Measurements from ENCODE around the gene PPIP5K1.

The PPIP5K1 gene

GRCh38 chr15:43517354-43518196, 72.4 kb downstream of the PPIP5K1 start, which contains the start of gene MAP1A:
TSS of gene MAP1A (plus strand) at chr15:43517608. CDS start at chr15:43521474, 3,866 bp downstream.
- DNase-seq = no peak

DNA sequence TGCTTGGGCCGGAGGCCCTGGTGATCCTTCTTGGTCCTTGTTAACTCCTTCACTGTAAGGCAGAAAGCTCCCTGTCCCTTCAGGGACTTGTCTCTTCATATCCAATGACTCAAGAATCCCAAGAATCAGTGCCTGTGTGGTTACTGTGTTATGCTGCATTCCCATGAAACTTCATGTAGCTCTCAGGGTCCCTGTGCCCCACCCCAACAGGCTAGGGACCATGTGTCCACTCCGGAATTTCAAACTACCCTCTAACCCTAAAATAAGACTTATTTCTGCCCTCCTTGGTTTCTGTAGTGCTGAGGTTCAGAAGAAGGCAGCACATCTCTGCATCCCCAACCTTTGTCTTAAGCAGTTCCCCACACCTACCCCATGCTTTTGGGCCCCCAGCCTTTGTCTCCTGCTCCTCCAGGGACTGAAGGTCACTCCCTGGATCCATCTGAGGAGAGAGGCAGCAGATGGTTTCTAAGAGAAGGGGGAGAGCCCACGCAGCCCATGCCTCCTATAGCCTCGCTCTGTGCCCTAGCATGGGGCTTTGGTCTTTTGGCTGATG, 73.1 kb downstream of the PPIP5K1 start:
- DNase-seq = no peak

DNA sequence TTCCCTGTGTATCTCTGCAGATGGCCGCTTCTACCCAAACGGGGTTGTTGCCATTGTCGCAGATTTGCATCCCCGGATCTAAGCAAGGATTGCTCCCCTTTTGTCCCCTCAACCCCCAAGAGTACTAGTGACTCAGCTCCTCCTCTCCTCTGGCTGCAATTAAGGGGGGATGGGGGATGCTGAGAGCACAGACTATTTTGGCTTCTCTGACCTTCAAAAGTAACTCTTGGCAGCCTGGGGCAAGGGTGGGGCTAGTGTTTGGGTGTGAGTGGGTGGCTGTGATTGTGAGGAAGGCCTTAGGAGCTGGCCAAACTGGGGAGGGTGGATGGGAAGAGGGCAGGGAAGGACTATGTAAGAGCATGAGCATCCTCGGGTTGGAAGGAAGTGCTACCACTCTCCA, 73.8 kb downstream of the PPIP5K1 start:
- DNase-seq = no peak

DNA sequence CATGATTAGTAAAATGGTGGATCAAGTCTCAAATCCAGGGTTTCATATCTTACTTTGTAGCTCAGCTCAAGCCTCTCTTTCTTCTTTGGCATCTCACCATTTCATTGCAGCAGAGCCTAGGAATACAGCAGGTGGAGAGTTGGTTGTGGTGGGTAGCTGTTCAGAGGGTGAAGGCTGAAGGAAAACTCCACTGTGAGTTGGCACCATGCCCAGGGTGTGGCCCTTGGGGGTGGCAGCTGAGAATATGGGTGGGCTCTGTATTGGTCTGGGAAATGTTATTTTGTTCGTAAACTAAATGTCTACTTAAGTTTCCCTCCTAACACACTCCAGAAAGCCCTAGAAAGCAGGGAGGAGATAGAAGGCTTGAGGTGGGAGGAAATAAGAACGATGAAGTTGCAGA, 74.3 kb downstream of the PPIP5K1 start:
- no peak for DNase-seq

DNA sequence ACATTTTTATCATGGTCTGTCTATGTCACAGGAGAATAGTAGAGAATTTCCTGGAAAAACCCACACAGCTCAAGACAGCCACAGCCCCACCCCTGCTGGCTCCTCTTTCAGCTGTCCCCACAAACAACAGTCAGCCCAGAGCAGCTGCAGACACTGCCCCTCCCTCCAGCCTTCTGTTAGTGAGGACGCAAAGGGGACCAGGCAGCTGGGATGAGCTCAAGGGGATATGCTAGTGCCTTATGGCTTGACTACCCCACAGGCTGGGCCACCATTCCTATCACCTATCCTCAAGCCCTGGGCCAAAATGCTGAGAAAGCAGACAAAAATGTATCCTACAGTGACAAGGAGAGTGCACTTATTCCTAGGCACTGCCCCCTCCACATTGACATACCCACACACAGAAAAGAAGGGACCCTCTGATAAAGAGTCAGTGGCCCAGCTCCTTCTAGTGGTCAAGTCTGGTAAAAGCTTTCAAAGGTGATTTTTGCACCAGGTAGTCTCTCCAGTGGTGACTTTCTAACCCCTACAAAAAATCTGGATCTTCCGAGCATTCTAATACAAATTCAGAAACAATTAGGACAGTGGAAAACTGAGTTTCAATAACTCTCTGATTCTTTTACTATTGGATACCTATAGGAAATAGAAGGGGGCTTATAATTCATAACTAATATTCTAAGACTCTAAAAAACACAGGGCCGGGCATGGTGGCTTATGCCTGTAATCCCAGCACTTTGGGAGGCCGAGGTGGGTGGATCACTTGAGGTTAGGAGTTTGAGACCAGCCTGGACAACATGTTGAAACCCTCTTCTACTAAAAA, 75.6 kb downstream of the PPIP5K1 start:
- peak in 1 of 2 experiments; percentile 18 for DNase-seq

DNA sequence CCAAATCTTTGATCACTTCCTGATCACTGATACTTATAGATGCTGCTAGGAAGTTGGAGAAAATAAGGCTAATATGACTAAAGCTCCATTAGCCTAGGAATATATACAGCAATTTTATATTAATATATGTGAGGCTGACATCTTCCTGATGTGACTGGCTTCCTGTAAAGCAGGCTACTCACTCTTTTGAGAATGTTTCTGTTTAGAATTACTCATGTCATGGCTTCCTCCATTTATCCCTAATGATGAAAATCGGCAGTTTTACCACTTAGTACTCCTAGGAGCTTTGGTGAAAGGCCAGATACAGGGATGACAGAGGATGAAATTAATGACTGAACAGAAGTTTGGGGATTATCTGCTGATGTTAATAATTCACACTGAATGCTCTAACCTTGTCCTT, 76.5 kb downstream of the PPIP5K1 start:
- no peak for DNase-seq

GRCh38 chr15:43511012-43511885, 78.8 kb downstream of the PPIP5K1 start:
- DNase-seq = peak; percentile 16 to 28

DNA sequence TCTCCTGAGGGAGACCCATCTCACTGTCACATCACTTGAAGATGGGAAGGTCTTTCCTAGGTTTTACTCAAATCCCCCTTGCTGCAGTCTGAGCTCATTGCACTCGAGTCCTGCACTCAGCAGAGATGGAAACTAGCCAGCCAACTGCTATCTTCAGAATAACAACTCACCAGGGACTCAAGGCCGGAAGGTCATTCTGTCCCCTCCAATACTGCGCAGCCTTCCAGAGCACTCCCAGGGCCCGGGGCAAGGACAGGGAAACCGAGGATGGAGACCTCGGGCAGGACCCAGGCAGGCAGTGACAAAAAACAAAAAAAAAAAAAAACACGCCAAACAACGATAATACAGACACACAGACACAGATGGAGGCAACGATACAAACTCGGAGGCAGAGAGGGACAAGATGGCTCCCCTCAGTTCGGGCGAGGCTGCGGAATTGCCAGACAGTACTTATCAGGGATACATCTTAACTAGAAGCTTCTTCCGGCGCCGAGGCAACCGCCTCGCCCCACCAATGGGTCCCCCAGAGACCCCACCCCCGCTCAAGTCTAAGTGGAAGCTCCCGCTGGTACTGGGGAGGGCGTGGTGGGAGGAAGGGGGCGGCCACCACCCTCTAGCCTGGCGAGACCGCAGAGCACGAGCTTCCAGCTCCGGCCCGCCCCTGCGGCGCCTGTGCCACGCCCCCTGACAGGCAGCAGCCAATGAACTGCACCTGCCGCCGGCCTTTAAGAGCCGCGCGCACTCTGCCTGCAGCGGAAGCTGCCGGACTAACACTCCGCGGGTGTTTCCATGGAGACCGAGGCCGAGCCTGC, 79.6 kb downstream of the PPIP5K1 start:
- DNase-seq = peak; percentile 96 to 98

- DNase-seq = no peak
Observed at GRCh38 chr15:43509660-43510199, 80.3 kb downstream of the PPIP5K1 start.

DNA sequence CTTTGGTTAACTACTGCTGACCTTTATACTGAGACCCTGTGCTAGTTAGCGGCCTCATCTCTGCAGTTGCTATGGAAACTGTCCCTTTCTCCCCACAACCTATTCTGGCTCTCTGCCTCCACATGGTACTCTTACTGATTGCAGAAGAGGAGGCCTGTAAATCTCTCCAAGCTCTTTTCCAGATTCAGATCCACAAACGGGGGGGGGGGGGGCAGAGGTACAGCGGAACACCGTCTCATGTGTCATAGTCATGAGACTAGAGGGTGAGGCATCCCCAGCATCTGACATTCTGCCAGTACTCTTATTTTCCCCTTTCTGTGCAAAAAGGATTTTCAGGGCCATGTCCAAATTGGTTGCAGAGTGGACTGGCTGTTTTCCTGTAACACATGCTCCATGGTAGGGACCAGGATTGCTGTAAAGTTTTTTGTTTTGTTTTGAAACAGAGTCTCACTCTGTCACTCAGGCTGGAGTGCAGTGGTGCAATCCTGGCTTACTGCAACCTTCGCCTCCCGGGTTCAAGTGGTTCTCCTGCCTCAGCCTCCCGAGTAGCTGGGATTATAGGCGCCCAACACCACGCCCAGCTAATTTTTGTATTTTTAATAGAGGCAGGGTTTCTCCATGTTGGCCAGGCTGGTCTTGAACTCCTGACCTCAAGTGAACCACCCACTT, 80.9 kb downstream of the PPIP5K1 start:
- DNase-seq = no peak

DNA sequence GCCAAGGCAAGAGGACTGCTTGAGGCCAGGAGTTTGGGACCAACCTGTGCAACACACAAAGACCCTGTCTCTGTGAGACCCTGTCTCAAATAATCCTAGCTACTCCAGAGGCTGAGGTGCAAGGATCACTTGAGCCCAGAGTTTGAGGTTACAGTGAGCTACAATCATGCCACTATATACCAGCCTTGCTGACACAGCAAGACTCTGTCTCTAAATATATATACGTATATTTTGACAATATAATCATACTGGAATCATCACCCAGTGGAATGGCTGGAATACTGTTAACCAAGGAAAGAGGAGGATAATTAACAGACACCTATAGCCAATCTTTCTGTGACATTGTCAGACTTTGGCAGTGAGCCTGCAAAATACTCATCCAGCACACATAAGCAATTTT, 81.6 kb downstream of the PPIP5K1 start:
- no peak for DNase-seq

DNA sequence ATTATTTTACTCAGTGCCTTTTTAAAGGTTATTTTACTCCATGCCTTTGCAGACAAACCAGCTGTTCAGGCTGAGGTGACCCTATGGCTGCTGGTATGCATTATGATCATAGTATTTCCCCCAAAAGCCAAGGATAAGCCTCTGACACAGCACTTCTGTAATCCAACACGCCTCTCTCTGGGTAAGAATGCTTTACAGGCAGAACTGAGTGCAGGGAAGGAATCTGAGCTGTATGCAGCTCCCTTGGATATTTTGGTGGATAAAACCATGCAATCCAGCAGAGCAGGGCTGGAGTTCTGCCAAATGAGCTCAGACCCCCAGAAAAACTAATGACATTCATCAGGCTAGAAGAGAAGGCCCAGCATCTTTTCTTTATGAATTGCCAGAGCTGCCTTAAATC, 84.3 kb downstream of the PPIP5K1 start:
- no peak for DNase-seq

- no peak for DNase-seq
Observed at GRCh38 chr15:43499635-43500034, 90.4 kb downstream of the PPIP5K1 start.

DNA sequence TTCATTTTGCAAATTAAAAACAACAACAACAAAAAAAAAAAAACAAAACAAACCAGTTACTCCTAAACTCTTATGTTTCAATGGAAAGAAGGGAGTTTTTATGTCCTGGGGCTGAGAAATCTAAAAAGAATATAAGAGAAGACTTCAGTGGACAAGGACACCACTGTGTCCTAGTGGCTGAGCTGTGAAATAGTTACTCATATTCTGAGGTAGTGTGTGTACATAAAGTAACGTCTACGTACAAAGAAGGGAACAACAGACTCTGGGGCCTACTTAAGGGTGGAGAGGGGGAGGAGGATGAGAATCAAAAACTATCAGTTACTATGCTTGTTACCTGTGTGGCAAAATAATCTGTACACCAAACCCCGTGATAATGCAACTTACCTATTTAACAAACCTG, 91.0 kb downstream of the PPIP5K1 start:
- DNase-seq = no peak

DNA sequence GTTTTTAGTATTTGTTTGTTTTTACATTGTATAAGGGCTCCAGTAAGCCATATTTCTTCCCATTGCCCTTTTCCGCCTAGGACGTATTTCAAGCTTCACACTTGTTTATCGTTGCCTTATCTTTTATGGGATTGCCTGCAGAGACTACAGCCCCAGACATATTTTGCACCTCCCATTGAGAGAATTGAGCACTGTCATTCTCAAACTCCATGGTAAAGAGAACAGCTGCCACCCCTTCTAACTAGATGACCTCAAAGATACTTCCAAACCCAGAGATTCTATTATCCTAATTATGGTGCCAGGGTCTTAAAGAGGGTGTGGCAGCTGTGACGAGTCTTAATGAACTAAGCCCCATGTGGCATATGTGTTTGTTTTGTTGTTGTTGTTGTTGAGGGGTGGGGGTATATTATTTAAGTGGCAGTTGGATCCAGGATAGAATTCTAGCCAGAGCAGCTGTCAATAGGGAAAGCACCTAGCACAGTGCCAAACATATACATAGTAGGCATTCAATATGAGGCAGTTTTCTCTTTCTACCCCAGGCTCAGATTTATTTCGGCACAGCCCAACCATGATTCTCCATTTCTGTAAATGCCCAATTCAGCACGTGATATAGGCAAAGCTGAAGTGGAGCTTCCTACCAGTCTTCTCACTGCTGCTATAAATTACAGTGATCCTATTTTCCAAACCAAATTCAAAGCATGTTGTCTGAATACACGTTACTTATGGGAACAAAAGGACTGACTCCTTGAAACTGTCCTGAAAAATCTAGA, 96.1 kb downstream of the PPIP5K1 start:
- DNase-seq = no peak

DNA sequence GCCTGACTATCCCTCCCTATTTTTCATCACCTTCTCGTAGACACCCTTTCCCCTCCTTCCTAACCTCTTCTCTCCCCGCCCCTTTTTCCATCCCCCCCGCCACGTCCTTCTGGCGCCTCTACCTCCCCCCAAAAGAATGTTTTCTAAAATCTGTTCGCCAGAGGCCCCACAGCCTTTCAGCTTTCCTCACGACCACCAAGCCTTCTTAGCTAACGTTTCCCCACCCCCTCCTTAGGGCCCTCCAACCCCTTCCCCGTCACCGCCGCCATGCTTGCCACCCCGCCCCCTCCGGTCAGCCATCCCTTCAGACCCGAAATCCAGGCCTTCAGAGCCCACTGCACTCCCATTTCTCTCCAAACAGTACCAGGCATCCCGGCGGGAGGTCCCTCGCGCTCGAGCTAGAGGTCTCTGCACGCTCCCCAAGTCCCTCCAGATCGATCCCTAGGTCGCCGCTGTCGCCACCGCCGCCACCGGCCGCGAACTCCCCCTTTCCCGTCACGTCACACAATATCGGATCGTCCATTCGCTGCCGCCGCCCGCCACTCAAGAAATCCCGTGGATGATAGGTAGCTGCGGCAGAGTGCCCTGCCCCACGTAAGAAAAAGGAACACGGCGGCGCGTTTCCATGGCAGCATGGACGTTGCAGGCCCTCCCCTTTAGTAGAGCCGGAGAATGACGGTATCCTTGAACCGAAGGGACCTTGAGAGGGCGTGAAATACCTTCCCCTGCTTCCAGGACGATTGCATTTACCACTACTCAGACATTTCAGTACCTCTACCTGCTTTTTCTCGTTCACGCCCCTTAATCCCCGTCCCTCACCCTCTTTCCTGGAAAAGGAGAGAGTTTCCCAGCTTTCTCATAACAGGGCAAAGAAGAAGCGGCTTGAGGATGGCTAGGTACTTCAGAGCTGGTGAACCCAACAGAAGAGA, 97.1 kb downstream of the PPIP5K1 start, which contains the start of gene TP53BP1:
TSS of gene TP53BP1 (minus strand) at position 484 of the 929 bp plus-strand sequence. CDS start at position 371, 113 bp downstream.
- peak; percentile 90 to 92 for DNase-seq

DNA sequence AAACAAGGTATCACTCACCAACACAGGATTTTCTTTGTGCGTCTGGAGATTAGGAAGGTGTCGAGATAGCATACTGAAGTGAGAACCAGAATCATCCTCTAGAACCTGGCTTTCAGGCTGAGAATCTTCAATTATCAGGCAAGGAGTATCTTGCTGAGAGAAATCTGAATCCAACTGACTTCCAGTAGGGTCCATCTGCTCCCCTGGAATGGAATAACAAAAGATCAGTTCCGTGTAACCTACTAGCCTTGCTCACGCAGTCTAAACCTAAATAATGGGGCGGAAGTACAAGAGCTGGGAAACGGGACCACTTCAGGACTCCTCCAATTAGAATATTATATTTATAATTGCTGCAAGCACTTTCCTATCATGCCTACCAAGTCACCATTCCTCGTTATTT, 97.7 kb downstream of the PPIP5K1 start:
- no peak for DNase-seq

DNA sequence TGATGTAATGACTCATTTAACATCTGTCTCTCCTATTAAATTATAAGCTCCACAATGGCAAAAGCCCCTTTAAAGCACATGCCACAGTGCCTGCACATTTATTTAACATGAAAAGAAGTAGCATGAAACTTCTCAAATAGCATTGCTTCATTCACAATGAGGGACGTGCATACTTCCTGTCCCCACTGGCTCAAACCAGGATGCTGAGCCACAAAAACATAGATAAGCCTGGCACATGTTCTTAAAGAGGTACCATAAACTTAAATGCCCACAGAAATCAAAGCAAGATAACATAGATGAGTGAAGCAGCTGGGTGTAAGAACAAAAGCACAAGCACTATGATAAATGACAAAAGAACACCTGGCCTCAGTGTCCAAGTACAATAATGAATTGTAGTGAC, 100.8 kb downstream of the PPIP5K1 start:
- peak in 1 of 2 experiments; percentile 23 for DNase-seq

DNA sequence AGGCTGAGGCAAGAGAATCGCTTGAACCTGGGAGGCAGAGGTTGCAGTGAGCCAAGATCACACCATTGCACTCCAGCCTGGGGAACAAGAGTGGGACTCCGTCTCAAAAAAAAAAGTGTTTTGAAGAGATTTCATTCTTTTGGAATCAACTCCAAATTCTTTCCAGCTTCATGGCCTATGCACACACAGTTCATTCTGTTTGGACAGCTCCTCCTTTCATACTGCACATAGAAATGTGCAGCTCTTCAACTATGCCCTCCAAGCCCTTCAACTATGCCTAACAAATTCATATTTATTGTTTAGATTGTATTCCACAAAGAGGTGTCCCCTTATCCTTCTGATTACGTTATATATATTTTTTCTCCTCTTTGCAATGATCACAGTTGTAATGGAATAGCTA, 101.2 kb downstream of the PPIP5K1 start:
- DNase-seq = no peak
